Measurements from ENCODE around the gene DAAM1.

- TF ChIP-seq CTCF (IDR thresholded peaks at IDR 0.05) (no peak), POLR2A (IDR thresholded peaks at IDR 0.05) (no peak)
These were observed 80.4 kb downstream of the DAAM1 start for GRCh38 chr14:59268858-59269257.
